GM21576 (cell line): Measurements from ENCODE around the gene MMP7.

Source experiments
- ATAC-seq: cut with Tn5 transposase; IDR thresholded peaks from one replicate; pipeline ENCODE4 v1.9.1; 2021; ENCODE audit warnings: mild to moderate bottlenecking, moderate library complexity; ENCODE audit not compliant: unreplicated experiment

The MMP7 gene

DNA sequence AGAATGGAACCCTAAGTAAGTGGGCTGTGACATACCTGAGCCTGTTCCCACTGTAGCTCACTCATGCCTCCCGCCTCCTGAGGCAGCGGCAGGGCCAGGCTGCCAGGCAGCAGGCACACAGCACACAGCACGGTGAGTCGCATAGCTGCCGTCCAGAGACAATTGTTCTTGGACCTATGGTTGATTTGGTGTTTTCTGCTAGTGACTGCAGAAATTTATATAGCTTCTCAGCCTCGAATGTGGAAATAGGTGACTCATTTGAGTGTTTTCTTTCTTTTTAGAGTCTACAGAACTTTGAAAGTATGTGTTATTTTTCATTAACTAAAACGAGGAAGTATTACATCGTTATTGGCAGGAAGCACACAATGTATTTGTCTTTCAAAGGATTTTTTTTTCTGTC, at the start of gene MMP7:
MMP7 (minus strand) TSS at position 190 of the 400 bp plus-strand sequence; CDS start at position 143, 47 bp downstream.
- ATAC-seq, result no peak

GRCh38 chr11:102577723-102578122, 47.2 kb upstream of the MMP7 start:
- no peak for ATAC-seq

- peak; percentile 48 for ATAC-seq
Measured at GRCh38 chr11:102577182-102577581, 46.6 kb upstream of the MMP7 start.

- no peak for ATAC-seq
Measured at GRCh38 chr11:102576350-102576749, 45.8 kb upstream of the MMP7 start.

DNA sequence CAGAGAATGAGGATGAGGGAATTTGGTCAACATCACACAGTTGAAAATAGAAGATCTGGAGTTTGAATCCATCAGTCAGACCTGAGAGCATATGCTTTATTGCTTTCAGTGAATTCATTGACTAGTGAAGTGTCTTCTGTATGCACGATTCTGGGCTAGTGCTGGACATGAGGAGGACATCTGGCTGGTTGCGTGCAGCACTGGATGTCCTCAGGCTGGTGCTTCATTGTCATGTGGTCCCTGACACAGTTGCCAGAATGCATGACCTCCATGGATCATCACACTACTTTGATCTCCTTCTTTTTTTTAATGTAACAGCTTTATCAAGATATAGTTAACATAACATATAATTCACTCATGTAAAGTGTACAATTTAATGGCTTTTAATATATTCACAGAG, 44.5 kb upstream of the MMP7 start:
- ATAC-seq, result no peak

- no peak for ATAC-seq
Measured at GRCh38 chr11:102573851-102574250, 43.3 kb upstream of the MMP7 start.

DNA sequence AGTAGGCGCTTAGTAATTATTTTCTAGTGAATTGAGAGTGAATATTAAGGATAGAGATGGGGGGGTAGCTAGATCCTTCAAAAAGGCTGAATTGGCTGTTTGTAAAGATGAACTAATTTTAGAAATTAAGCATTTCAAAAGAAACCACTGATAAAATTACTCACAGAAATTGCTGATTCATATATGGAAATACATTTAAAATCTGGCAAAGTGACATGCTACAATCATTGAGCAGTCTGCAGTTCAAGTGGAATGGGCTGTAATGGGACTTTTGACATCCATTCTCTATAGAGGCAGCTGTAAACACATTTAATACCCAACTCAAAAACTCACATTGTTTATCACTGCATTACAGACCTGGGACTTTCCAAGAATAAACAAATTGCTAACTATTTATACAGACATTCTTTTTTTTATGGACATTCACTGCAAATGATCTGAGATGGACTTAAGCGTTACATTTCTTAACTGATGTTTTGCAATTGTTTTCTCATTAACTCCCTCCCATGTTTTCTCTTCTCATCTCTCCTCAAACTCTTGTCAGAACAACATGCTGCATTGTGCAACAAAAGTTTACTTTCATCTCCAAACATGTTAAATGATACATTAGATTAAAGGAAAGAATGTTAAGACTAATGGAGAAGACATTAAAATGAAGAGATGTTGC, 42.1 kb upstream of the MMP7 start:
- no peak for ATAC-seq

DNA sequence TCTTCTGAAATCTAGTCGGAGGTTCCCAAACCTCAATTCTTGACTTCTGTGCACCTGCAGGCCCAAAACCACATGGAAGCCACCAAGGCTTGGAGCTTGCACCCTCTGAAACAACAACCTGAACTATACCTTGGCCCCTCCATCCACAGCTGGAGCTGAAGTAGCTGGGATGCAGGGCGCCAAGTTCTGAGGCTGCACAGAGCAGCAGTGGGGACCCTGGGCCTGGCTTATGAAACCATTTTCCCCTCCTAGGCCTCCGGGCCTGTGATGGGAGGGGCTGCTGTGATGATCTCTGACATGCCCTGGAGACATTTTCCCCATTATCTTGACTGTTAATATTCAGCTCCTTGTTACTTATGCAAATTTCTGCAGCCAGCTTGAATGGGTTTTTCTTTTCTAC, 38.3 kb upstream of the MMP7 start:
- no peak for ATAC-seq

GRCh38 chr11:102566112-102566511, 35.6 kb upstream of the MMP7 start:
- ATAC-seq, result no peak

DNA sequence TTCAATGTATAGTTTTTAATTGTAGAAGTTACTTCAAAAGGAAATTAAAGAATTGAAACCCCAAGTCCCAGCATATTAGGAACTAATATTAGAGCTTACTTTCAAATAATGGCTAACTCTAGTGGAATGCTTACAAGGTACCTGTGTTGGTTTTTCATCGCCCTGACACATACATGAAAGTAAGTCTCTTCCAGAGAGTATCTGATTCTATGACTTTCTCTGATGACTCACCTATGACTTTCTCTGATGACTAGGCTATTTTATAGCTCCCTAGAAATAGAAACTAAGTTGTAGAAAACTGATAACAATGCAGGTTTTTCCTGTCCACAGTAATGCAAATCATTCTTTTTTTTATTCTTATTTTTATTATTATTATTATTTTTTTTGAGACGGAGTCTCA, 33.6 kb upstream of the MMP7 start:
- peak; percentile 54 for ATAC-seq

DNA sequence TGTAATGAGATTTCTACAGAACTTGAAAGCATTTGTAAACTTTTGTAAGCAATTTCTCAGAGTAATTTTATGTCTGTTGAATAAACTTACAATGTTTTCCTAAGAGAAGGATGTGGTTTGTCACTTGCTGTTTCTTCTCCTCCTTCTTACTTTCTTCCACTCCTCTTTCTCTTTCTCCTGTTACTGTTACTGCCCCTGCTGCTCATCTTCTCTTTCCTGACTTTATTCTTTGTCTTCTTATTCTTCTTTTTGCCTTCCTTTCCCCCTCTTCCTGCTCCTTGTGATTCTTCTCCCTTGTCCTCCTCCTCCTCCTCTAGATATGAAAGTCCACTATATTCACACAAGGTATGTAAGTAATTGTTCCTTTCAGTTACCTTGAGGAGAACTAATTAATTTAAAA, 31.1 kb upstream of the MMP7 start:
- no peak for ATAC-seq

- peak; percentile 73 for ATAC-seq
Measured at GRCh38 chr11:102560555-102561011, 30.0 kb upstream of the MMP7 start.

GRCh38 chr11:102559839-102560238, 29.3 kb upstream of the MMP7 start:
- peak; percentile 46 for ATAC-seq

GRCh38 chr11:102555091-102555490, 24.5 kb upstream of the MMP7 start:
- ATAC-seq, result no peak

- peak; percentile 79 for ATAC-seq
Measured at GRCh38 chr11:102553835-102554282, 23.3 kb upstream of the MMP7 start.

GRCh38 chr11:102552447-102553194, 22.1 kb upstream of the MMP7 start:
- no peak for ATAC-seq

DNA sequence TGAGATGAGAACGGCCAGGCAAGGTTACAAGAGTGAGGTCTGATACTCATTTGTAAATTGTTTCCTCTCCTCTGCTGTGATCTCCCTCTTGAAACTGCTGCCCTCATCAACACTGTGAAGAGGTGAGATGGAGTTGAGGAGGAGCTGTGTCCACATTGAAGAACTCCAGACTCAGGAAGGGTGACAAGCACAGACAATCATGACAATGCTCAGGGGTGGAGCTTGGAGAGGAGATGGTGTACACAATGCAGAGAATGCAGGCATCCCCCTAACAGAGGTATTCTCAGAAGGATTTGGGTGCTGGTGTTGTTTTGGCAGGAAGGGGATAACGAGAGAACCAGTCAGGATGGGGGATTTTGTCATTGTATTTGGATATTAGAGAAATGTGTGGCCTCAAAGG, 21.5 kb upstream of the MMP7 start:
- no peak for ATAC-seq

DNA sequence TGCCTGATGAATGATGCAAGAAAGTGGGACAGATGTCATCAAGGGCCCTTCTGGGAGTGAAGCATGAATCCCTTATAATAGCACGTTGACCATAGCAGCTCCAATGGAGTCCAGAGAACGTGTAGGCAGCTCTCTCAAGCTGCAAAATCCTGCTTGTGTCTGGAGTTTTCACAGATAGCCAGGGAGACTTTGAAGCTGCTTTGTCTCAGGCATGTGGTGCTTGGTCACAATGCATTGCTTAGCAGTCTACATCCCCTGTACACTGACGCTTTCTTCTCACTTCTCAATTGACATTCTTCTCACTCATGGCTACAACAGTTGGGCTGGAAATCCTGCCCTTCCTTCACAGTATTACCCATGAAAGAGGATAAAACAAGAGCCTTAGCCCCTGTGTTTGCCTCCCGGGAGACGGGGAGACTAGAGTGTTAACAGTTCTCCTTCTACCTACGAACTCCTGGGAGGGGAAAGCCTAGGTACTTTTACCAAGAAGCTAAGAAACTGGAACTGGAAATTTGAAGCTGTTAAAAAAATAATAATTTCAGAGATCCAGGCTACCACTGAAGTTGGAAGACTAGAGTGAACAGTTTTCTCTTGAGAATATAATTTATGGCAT, 20.7 kb upstream of the MMP7 start:
- ATAC-seq, result no peak

DNA sequence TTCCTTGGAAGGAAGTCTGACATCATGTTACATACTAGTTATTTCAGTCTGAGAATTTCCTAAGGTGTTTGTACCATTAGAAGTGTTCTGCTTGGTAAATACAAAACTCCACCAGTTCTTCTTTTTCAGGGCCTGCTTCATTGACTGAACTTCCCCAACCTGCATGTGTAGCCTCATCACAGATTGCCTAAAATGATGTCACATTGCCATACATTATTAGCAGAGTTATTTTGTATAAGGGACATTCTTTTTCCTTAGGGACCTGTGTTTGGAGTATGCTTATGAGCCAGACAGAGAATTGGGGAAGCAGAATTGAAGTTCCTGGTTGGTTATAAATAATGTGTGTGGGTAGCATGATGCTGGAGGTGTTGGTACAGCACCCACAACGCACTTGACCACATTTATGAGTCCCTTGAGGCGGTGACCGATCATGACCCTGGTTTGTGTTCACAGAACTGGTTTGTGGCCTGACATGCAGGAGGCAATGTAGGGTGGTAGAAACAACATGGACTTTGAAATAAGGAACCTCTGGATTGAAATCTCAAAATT, 16.4 kb upstream of the MMP7 start:
- ATAC-seq, result peak; percentile 66

- peak; percentile 62 for ATAC-seq
Measured at GRCh38 chr11:102546427-102546826, 15.9 kb upstream of the MMP7 start.

GRCh38 chr11:102545701-102546100, 15.2 kb upstream of the MMP7 start:
- ATAC-seq, result no peak

- ATAC-seq, result no peak
Measured at GRCh38 chr11:102544594-102544993, 14.0 kb upstream of the MMP7 start.
